GM18909 (cell line): ENCODE measurements around the gene MACF1.

Experiments used
- ATAC-seq: cut with Tn5 transposase; IDR thresholded peaks from one replicate; pipeline ENCODE4 v1.9.1; 2021; ENCODE audit warnings: mild to moderate bottlenecking; ENCODE audit not compliant: unreplicated experiment, poor library complexity

MACF1 gene

DNA sequence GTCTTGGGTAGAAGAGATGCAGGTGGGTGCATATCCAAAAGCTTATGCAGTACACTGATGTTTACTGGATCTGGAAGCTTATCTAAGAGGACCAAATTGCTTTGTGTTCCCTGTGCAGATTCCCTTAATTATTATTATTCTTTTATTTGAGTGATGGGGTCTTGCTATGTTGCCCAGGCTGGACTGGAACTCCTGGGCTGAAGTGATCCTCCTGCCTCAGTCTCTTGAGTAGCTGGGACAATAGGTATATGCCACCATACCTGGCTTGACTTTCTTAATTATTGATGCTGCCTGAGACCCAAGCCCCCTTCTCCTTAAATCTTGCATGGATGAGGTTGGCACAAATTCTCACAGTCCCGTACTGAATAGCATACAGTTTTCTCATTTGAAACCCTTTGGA, 83.0 kb downstream of the MACF1 start:
- ATAC-seq = no peak

- ATAC-seq = no peak
Observed at GRCh38 chr1:39288735-39289465, 84.4 kb downstream of the MACF1 start.

DNA sequence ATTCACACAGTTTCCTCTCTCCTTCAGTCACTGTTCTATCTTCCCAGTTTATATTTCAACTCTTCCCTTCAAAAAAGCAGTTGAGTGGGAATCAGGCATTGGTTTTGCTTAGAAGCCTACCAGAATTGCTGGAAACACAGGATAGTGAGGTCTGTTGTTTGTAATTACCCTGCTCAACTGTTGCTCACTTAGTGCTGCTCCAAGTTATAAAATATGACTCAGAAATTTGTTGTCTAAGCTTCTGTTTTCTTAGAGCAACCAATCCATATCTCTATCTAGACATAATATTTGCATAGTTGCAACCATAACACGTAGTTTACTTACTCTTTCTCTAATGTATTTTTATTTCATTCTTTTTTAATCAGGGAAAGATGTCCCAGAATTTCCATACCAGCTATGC, 87.9 kb downstream of the MACF1 start:
- no peak for ATAC-seq

DNA sequence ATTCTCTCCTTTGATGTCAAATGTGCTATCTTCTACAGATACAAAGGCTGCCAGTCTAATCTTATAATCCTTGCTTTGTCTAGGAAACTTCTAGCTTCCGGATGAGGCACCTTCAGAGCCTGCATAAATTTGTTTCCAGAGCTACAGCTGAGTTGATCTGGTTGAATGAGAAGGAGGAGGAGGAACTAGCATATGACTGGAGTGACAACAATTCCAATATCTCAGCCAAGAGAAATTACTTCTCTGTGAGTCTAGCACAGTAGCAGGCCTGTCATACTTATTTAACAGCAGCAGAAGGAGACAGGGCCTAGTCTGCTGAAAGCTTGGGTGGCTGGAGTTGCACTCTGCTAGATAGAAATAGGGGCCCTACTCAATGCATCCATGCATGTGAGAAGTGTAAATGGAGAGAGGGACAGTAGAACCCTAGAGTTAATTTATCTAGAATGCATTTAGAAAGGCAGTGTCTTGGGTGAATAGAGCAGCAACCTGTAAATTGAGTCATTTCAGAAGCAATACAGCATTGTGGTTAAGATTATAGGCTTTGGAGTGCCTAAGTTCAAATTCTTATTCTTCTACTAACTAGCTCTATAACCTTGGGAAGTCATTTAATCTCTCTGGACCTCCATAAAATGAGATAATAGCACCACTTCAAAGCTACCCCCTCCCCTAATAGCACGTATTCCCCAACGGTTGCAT, 89.0 kb downstream of the MACF1 start:
- ATAC-seq = no peak

- no peak for ATAC-seq
Observed at GRCh38 chr1:39294531-39294930, 90.0 kb downstream of the MACF1 start.

DNA sequence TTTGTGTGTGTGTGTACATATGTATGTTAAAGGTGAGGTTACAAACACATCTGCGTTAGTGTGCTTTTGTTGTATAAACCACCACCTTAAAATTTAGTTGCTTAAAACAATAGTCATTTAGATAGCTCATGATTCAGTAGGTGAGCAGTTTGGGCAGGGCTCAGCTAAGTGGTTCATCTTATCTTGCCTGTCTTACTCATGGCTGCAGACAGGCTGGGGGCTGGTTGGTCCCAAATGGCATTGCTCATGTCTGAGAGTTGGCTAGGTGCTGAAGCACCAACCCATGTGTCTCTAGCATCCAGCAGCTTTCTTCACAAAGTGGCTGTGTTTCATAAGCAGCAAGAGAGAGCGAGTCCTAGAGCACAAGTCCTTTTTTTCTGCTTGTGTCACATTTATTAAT, 91.4 kb downstream of the MACF1 start:
- no peak for ATAC-seq

DNA sequence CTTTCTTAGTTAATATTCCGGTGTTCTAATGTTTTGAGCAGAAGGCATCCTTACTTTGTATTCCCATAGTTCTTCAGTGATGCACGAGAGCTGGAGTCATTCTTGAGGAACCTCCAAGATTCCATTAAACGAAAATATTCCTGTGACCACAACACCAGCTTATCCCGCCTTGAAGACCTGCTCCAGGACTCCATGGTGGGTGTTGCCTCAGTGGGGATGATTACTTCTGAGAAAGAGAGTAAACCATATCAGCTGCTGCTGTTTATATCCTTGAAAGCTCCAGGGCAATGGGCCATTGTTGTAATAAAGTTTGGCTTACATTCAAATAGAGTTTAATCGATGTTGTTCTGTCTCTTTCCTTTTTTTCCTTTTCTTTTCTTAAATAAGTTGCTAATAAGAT, 93.1 kb downstream of the MACF1 start:
- ATAC-seq = no peak

DNA sequence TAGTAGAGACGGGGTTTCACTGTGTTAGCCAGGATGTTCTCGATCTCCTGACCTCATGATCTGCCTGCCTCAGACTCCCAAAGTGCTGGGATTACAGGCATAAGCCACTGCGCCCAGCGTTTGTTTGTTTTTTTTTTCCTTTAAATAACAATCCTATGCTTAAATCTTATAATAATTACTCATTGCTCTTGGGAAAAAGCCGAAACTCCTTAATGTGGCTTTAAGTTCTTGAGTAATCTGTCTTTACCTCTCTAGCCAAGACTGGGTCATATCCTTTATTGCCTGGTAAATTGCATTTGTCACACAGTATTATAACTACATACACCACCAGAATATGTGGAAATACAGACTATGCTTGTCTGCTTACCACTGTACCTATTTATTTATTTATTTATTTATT, 97.1 kb downstream of the MACF1 start:
- ATAC-seq = no peak

DNA sequence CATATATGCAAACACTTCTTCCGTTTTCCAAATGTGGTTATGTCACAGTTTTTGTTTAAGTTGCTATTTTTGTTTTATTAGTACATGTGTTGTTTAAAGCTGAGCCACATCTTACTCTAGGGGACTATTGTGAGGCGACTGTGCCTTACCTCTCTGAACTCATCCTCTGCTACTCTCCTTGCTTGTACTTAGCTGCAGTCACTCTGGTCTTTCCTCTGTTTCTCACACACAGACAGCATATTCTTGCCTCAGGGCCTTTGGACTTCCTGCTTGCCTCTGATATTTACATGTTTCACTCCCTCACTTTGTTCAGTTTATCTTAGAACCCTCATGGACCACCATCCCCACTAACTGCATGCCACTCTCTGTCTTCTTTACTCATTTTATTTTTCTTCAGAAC, 101.1 kb downstream of the MACF1 start:
- no peak for ATAC-seq

GRCh38 chr1:39310015-39310414, 105.5 kb downstream of the MACF1 start:
- no peak for ATAC-seq

- no peak for ATAC-seq
Observed at GRCh38 chr1:39310691-39311090, 106.2 kb downstream of the MACF1 start.

DNA sequence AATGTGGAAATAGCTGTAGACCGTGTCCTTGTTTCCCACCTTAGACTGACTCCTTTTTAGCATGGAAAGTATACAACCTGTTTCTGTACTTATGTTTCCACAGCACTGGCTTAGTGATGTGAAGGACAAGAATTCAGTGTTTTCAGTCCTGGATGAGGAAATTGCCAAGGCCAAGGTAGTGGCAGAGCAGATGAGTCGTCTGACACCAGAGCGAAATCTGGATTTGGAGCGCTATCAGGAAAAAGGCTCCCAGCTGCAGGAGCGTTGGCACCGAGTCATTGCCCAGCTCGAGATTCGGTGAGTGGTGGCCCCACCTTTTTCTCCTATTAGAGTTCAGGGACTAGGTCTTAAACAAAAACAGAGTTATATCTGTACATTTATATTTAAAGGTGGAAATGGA, 112.6 kb downstream of the MACF1 start:
- no peak for ATAC-seq

- ATAC-seq = no peak
Observed at GRCh38 chr1:39317910-39318633, 113.6 kb downstream of the MACF1 start.

- ATAC-seq = no peak
Observed at GRCh38 chr1:39321979-39322378, 117.5 kb downstream of the MACF1 start.

DNA sequence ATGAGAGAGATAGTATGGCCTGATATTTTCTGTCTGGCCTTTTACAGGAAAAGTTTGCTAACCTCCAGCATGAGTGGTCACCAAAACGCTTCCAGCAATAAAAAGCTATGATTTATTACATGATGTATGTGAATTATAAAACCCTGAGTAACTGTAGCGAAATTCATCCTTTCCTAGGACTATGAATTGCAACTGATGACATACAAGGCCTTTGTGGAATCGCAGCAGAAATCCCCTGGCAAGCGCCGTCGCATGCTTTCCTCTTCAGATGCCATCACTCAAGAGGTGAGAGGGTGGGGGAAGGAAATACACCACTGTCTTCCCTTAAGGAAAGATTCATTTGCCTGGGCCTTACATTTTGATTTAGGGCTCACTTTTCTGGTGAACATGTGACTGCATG, 117.9 kb downstream of the MACF1 start:
- no peak for ATAC-seq

DNA sequence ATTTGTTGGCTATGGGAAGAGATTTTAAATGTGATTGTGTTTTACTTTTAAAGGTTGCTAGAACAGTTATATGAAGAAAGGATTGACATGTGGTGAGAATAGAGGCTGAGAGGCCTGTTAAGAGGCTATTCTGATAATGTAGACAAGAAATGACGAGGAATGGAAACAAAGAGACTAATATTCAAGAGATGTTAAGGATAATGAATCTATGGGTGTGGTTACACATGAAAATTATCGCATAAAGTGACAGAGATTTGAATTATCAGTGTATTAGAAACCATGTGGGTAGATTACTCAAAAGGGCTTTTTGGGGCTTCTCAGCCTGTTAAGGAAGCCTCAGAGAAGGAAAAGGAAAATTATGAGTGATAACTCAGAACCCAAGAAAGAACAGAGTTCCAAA, 120.4 kb downstream of the MACF1 start:
- no peak for ATAC-seq

GRCh38 chr1:39326836-39327235, 122.3 kb downstream of the MACF1 start:
- ATAC-seq = no peak

DNA sequence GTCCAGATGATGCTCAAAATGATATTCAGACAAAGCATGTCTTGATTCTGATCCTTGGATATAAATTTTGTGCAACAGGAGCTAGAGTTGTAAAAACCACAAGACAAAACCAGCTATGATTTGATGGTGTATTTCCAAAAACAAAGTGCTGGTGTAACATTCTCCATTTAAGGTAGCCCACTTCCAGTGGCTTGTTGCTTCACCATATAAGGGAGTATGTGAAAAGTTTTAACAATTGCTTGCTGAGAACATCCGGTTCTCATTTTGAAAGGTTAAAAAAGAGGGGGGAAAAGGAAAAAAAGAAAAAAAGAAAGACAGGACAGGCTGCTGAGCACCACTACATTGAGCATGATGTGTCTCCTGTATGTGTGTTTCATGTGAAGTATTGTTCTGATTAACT, 123.6 kb downstream of the MACF1 start:
- ATAC-seq = no peak

GRCh38 chr1:39328586-39329121, 124.2 kb downstream of the MACF1 start:
- no peak for ATAC-seq

DNA sequence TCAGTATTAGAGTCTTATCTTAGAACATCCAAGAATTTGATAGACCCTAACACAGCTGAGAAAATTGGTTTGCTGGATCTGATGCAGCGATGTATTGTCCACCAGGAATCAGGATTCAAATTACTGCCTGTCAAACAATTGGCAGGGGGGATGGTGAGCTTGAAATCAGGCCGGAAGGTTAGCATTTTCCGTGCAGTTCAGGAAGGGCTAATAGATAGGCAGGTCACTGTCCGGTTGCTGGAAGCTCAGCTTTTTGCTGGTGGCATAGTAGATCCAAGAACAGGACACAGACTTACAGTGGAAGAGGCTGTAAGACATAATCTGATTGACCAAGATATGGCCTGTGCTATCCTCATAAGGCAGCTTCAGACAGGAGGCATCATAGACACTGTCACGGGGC, 127.2 kb downstream of the MACF1 start:
- no peak for ATAC-seq

GRCh38 chr1:39332291-39332690, 127.8 kb downstream of the MACF1 start:
- ATAC-seq = no peak
